ENCODE measurements around the gene DEFB125.
"Not testable (repeated sequence)": the region's sequence is repeated elsewhere in the genome, so short reads cannot be mapped to it uniquely, and the experiment has no call there.

The DEFB125 gene, protein sequence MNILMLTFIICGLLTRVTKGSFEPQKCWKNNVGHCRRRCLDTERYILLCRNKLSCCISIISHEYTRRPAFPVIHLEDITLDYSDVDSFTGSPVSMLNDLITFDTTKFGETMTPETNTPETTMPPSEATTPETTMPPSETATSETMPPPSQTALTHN

DNA sequence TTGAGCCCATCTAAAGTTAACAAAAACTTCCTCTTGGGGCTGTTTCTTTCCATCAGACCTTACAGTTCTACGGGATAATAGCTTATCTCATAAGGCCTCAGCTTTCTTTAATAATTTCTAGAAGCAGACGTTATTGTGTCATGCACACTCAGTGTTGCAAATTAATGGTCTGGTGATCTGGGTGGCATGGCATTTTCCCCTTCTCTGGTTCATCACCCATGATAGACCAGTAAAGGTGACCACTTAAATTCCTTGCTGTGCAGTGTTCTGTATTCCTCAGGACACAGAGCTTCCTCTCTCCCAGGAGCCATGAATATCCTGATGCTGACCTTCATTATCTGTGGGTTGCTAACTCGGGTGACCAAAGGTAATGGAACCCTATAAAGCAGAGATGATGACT lies at the start of gene DEFB125:
Gene DEFB125 (plus strand): TSS at position 272 of the 400 bp plus-strand sequence. CDS start 38 bp downstream, at position 310.
- DNase-seq (ENCODE audit: low read depth), result no peak

DNA sequence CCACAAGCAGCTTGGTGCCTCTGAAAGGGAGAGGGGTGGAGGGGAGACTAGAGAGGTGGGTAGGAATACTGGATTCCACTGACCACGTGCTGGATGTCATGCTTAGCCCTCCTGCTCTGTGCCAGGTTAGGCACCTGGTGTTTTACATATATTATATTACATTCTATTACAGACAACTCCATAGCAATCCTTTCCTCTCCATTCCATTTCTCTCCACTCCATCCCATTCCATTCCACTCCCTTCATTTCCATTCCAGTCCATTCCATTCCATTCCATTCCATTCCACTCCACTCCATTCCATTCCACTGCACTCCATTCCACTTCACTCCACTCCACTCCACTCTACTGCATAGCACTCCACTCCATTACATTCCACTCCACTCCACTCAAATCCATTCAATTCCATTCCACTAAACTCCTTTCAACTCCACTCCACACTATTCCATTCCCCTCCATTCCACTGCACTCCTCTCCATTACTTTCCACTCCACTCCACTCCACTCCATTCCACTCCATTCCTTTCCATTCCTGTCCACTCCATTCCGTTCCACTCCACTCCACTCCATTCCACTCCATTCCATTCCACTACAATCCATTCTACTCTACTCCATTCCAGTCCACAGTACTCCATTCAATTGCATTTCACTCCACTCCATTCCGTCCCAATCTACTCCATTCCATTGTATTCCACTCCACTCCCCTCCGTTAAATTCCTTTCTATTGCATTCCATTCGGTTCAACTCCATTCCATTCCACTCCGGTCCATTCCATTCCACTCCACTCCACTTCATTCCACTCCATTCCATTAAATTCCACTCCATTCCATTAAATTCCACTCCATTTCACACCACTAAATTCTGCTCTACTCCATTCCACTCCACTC lies 27.2 kb upstream of the DEFB125 start:
- no peak for DNase-seq (ENCODE audit: low read depth)

DNA sequence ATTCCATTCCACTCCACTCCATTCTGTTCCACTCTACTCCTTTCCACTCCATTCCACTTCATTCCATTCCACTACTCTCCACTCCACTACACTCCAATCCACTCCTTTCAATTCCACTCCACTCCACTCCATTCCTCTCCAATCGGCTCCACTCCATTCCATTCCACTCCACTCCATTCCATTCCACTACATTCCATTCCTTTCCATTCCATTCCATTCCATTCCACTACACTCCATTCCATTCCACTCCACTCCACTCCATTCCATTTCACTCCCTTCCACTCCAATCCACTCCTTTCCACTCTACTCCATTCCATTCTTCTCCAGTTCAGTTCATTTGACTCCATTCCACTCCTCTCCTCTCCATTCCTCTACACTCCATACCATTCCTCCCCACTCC lies 26.2 kb upstream of the DEFB125 start:
- no peak for DNase-seq (ENCODE audit: low read depth)

DNA sequence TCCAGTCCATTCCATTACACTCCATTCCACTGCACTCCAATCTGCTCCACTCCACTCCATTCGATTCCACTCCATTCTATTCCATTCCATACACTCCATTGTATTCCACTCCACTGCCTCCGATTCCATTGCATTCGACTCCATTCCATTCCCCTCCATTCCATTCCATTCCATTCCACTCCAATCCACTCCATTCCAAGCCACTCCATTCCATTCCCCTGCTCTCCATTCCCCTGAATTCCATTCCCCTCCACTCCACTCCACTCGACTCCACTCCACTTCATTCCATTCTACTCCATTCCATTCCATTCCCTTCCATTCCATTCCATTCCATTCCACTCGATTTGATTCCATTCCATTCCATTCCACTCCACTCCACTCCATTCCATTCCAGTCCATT lies 25.7 kb upstream of the DEFB125 start:
- no peak for DNase-seq (ENCODE audit: low read depth)

DNA sequence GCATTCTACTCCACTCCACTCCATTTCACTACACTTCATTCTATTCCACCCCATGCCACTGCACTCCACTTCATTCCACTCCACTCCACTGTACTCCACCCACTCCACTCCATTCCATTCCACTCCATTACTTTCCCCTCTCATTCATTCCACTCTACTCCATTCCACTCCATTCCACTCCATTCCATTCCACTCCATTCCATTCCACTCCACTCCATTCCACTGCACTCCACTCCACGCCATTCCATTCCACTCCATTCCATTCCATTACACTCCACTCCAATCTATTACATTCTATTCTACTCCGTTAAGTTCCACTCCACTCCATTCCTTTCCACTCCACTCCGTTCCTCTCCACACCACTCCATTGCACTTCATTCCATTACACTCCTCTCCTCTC lies 25.0 kb upstream of the DEFB125 start:
- DNase-seq (ENCODE audit: low read depth), result no peak

DNA sequence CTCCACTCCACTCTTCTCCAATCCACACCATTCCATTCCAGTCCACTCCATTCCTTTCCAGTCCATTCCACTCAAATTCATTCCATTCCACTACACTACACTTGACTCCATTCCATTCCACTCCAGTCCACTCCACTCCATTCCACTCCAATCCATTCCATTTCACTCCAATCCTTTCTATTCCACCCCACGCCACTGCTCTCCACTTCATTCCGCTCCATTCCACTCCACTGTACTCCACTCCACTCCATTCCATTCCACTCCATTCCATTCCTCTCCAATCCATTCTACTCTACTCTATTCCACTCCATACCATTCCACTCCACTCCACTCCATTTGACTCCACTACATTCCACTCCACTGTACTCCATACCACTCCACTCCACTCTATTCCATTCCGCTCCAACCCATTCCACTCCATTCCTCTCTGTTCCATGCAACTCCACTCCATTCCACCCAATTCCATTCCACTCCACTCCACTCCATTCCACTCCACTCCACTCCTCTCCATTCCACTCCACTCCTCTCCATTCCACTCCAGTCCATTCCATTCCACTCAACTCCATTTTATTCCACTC lies 23.4 kb upstream of the DEFB125 start:
- DNase-seq (ENCODE audit: low read depth), result no peak

DNA sequence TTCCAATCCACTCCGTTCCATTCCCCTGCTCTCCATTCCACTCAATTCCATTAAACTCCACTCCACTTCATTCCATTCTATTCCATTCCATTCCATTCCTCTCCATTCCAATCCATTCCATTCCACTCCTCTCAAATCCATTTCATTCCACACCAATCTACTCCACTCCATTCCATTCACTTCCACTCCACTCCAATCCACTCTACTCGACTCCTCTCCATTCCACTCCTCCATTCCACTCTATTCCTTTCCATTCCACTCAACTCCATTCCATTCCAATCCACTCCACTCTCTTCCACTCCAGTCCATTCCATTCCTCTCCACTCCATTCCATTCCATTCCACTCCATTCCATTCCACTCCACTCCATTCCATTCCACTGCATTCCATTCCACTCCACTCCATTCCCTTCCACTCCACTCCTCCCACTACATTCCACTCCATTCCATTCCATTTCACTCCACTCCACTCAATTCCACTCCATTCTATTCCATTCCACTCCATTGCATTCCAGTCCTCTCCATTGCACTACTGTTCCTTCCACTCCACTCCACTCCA lies 22.6 kb upstream of the DEFB125 start:
- no peak for DNase-seq (ENCODE audit: low read depth)

DNA sequence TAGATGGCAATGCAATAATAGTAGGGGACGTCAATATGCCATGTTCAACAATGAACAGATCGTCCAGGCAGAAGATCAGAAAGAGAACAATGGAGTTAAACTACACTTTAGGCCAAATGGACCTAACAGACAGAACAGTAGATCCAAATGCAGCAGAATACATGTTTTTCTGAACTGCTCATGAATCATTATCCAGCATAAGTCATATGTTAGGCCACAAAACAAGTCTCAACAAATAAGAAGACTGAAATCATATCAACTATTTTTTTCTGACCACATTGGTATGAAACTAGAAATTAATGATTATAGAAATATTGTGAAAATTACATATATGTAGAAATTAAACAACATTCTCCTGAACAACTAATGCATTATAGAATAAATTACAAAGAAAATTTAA lies 10.2 kb upstream of the DEFB125 start:
- DNase-seq (ENCODE audit: low read depth), result no peak

DNA sequence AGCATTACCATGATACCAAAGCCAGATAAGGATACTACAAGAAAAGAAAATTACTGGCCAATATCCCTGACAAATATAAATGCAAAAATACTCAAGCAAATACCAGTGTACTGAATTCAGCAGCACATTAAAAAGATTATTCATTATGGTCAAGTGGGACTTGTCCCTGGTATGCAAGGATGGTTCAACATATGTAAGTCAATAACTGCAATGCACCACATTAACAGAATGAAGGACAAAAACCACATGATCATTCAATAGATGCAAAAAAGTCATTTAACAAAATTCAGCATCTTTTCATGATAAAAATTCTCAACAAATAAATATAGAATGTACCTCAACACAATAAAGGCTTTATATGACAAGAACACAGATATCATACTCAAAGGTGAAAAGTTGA lies 9.1 kb upstream of the DEFB125 start:
- DNase-seq (ENCODE audit: low read depth), result no peak

DNA sequence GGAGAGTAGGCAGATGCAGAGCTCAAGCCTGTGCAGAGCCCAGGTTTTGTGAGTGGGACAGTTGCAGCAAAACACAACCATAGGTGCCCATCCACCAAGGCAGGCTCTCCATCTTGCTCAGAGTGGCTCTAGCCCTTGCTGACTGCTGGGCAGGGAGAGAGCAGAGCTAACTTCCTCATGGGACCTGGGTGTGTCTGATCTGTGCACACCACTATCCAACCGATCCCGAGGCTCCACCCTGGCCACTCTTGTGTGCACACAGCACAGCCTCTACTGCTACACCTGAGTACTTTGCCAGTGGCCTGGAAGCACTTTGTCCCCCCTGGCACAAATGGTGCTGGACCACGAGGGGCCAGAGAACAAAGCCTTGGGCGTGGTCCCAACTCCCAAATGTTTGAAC lies 7.9 kb upstream of the DEFB125 start:
- no peak for DNase-seq (ENCODE audit: low read depth)

DNA sequence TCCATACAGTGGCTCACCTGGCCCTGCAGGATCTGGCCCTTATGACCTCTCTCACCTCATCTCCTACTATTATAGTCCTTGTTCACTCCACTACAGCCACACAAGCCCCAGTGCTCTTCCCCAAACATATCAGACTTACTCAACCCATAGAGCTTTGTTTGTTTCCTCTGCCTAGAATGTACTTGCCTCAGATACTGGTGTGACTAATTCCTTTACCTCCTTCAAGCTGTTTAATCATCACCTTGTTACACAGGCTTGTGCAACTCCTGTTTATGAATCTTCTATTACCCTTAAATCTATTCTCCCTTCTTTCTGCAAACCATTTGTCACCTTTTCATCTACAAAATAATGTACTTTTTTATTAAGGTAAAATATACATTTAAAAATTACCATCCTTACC lies 3.2 kb downstream of the DEFB125 start:
- no peak for DNase-seq (ENCODE audit: low read depth)

DNA sequence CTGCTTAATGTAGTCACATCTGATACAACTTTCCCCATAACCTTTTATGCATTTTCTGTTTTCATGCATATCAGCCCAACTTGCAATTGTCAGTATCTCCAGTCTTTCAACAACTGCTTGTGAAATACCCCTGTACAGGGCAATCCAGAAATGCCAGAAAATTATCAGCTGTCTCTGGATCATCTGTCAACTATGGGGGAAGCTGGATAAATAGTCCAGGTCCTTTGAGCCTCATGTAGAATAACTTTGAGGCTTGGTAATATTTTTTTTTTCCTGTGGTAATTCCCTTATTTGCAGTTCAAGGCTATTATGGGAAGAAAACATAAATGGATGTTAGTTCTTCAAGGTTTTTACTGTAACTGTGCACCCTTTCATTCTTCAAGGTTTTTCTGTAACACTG lies 6.2 kb downstream of the DEFB125 start:
- no peak for DNase-seq (ENCODE audit: low read depth)

DNA sequence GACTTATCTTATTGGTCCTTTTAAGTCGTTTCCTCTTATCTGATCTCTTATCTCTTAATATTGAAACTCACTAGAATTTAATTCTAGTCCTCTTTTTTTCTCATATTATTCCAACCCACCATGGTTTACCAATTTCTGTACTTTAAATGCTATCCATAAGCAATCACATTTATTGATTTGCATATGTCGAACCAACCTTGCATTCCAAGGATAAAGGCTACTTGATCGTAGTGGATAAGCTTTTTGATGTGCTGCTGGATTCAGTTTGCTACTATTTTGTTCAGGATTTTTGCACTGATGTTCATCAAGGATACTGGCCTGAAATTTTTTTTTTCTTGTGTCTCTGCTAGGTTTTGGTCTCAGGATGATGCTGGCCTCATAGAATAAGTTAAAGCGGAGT lies 7.7 kb downstream of the DEFB125 start:
- DNase-seq (ENCODE audit: low read depth), result no peak

DNA sequence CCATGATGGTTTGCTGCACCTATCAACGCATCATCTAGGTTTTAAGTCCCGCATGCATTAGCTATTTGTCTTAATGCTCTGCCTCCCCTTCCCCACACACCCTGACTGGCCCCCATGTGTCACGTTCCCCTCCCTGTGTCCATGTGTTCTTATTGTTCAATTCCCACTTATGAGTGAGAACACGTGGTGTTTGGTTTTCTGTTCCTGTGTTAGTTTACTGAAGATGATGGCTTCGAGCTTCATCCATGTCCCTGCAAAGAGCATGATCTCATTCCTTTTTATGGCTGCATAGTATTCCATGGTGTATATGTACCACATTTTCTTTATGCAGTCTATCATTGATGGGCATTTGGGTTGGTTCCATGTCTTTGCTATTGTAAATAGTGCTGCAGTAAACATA lies 10.2 kb downstream of the DEFB125 start:
- DNase-seq (ENCODE audit: low read depth), result not testable (repeated sequence)

DNA sequence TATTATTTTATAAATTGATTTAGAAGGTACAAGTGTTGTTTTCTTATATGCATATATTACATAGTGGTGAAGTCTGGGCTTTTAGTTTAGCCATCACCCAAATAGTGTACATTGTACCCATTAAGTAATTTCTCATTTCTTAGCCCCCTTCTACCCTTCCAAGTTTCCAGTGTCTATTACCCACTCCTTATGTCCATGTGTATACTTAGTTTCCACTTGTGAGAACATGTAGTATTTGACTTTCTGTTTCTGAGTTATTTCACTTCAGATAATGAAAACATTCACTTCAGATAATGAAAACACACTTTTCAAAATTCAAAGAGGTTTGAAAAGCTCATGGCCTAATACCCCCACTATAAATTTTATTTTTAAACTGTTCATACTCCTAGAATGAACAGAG lies 14.5 kb downstream of the DEFB125 start:
- DNase-seq (ENCODE audit: low read depth), result no peak

DNA sequence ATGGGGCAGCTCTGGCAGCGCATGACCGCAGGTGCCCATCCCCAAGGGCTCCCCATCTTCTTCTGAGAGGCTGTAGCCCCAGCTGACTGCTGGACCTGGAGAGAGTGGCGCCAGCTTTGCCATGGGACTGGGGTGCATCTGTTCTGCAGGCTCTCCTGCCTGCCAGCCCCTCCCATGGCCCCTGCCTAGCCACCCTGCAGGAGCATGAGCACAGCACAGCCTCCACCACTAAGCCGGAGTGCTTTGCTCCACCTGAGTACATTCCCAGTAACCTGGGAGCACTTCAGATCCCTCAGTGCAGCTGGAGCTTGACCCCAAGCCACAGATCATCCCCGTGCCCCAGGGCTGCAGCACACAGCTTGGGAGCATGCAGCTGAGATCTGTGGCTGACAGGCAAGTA lies 16.0 kb downstream of the DEFB125 start:
- DNase-seq (ENCODE audit: low read depth), result no peak

DNA sequence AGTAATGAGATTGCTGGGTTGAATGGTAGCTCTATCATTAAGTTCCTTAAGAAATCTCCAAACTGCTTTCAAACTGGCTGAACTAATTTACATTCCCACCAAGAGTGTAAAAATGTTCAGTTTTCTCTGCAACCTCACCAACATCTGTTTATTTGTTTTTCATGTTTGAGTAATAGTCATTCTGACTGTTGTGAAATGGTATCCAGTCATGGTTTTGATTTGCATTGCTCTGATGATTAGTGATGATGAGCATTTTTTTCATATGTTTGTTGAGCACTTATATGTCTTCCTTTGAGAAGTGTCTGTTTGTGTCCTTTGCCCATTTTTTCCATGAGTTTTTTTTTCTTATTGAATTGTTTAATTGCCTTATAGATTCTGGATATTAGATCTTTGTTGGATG lies 24.9 kb downstream of the DEFB125 start:
- no peak for DNase-seq (ENCODE audit: low read depth)

DNA sequence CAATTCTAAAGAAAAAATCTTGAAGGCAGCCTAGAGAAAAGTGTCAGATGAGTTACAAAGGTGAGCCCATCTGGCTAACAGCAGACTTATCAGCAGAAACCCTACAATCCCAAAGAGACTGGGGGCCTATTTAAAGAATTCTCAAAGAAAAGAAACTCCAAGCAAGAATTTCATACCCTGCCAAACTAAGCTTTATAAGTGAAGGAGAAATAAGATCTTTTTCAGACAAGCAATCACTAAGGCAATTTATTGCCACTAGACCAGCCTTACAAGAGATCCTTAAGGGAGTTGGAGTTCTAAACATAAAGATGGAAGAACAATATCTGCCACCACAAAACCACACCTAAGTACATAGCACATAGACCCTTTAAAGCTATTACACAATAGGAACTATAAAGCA lies 30.0 kb downstream of the DEFB125 start:
- DNase-seq (ENCODE audit: low read depth), result no peak

DNA sequence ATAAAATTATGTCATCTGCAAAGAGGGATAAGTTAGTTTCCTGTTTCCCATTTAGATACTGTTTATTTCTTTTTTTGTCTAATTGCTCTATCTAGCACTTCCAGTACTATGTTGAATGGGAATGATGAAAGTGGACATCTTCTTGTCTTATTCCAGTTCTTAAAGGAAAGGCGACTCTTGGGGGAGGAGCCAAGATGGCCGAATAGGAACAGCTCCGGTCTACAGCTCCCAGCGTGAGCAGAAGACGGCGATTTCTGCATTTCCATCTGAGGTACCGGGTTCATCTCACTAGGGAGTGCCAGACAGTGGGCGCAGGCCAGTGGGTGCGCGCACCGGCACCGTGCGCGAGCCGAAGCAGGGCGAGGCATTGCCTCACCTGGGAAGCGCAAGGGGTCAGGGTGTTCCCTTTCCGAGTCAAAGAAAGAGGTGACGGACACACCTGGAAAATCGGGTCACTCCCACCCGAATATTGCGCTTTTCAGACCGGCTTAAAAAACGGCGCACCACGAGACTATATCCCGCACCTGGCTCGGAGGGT lies 42.4 kb downstream of the DEFB125 start:
- DNase-seq (ENCODE audit: low read depth), result not testable (repeated sequence)

DNA sequence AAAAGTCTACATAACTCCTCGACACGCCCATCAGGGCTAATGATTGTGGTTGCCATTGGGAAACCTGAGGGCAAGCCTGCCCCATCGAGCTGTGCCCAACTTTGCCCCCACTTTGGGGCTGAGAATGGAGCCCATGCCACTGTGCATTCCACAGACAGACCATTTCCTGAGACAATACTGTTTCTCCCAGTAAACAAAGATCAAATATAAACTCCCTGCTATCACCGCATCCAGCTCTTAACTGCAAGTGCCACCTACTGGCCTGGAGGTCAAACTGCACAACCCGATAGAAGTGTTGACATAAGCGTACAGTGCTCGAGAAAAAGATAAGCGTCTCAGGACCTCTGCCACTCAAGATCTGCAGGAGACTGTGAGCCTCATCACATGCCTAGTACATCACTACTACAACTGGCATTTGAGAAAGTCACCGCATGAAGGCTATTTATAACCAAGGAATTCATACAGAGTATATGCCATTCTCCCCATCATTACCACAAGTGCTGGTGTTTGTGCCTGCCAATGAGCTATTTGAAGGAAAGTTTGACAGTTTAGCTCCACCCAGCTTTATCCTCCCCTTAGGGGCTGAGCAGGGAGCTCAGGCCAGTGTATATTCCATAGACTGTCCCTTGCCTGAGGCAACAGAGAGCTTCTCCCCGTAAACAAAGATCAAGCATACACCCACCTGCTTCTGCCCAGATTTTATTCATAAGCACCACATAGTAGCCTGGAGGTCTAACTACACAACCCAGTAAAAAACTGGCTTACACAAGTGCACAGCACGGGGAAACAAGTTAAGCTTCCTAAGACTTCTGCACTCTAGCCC lies 50.4 kb downstream of the DEFB125 start:
- no peak for DNase-seq (ENCODE audit: low read depth)

DNA sequence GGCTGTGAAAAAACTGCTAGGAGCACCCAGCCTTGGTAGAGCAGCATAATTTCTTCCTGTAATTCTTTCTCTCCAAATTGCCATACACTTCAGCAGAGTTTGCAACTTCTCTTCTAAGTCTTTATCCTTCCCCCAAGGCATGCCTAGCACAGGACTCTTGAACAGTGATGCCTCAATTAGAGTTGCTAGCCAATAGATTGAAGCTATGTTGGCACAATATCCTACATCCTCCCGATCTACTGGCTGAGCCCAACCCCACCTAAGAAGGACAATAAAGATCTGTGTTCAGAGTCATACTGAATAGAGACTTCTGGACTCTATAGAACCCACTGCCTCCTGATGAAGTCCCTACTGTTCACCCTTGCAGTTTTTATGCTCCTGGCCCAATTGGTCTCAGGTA lies 54.8 kb downstream of the DEFB125 start, which contains the start of gene DEFB126:
Gene DEFB126 (plus strand): TSS at position 301 of the 400 bp plus-strand sequence. CDS start 39 bp downstream, at position 340.
- no peak for DNase-seq (ENCODE audit: low read depth)

DNA sequence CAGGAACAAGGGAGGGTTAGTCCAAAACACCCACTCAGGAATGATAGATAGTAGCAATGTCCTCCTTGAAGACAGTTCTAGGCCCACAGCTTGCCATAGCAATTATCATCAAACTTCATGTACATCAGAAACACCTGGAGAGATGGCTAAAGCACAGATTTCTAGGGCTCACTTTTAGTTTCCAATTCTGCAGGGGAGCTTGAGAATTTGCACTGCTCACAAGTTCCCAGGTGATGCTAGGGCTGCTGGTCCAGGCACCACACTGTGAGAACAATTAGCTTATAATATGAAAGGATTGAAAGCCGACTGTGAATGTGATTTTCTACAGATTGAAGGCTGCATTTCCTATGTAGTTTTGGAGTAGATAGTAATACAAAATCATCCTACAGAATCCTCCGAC lies 58.4 kb downstream of the DEFB125 start:
- DNase-seq (ENCODE audit: low read depth), result no peak

Data from HS-5 (cell line).